Endothelial cell of umbilical vein (primary cell): Measurements from ENCODE around the gene HOXD12. TPM values are rescaled to one million over a fixed set of nuclear protein-coding genes. Genes with fewer than 3 reads are reported as not detected.

Source experiments
- BruUV-seq: library from RNA; stranded (reverse); fragments of 400-500 nt; replicated peaks from 2 replicates; lab custom pipeline; 2021; lab: Mats Ljungman, UMichigan
- CTCF ChIA-PET: fragments of 300-600, 350-600 bp; sonication (Branson Sonifier 250); formaldehyde crosslinking; loops from one replicate; lab custom pipeline; 2021; ENCODE audit warnings: antibody characterized with exemption, inconsistent platforms; lab: Charles Lee
- POLR2A ChIA-PET: fragments of 300-600, 350-600 bp; sonication (Branson Sonifier 250); formaldehyde crosslinking; loops from one replicate; lab custom pipeline; 2021; ENCODE audit warnings: antibody characterized with exemption, inconsistent platforms; lab: Charles Lee
- DNase-seq: peaks from one replicate; pipeline ENCODE4 v3.0.0-alpha.2; 2011; ENCODE audit warnings: low read depth, low spot score
- FAIRE-seq: peaks from 2 replicates; lab custom pipeline; 2011; peaks lifted over from hg19 to GRCh38; lab: Jason Lieb, UNC
- H2AFZ ChIP-seq: 2 replicates; pipeline ENCODE4 v1.6.0; 2012; ENCODE audit warnings: low read depth, low read length, control low read depth, inconsistent platforms
- H3K27ac ChIP-seq: 2 replicates; pipeline ENCODE4 v1.5.1; 2011; ENCODE audit warnings: low read depth, mild to moderate bottlenecking, control low read depth, low read length, moderate library complexity; ENCODE audit not compliant: insufficient read depth
- H3K27me3 ChIP-seq, 2 experiments: 2 replicates each; pipeline versions ENCODE4 v1.6.0 to v1.6.1; 2011; ENCODE audit warnings: low read length in 2 of 2, mixed read lengths in 1 of 2; ENCODE audit not compliant: control insufficient read depth in 2 of 2, insufficient read depth in 2 of 2
- H3K36me3 ChIP-seq, 2 experiments: 2 replicates in 1 of 2; 3 replicates in 1 of 2; pipeline ENCODE4 v1.5.1; 2011; ENCODE audit warnings: low read length in 2 of 2, mild to moderate bottlenecking in 1 of 2, moderate library complexity in 1 of 2; ENCODE audit not compliant: control insufficient read depth in 2 of 2, insufficient read depth in 2 of 2; ENCODE audit errors: extremely low read depth in 1 of 2
- H3K4me1 ChIP-seq: 3 replicates; pipeline ENCODE4 v1.5.1; 2011; ENCODE audit warnings: mild to moderate bottlenecking, low read length; ENCODE audit not compliant: control insufficient read depth, insufficient read depth; ENCODE audit errors: extremely low read depth
- H3K4me2 ChIP-seq: 2 replicates; pipeline ENCODE4 v1.6.1; 2011; ENCODE audit warnings: low read length, control low read depth, mixed read lengths; ENCODE audit not compliant: insufficient read depth
- H3K4me3 ChIP-seq, 3 experiments: fragments of 200-600 bp in 1 of 3; sonication (generic), shearing (Covaris generic) in 1 of 3; replicated peaks in 1 of 3; 2 replicates each; pipeline ENCODE4 v1.5.1; 2011 to 2016; ENCODE audit warnings: control low read depth in 3 of 3, low read length in 3 of 3, mild to moderate bottlenecking in 2 of 3, inconsistent platforms in 1 of 3, low read depth in 1 of 3, moderate library complexity in 1 of 3; ENCODE audit not compliant: insufficient read depth in 1 of 3
- H3K79me2 ChIP-seq: 2 replicates; pipeline ENCODE4 v1.6.0; 2012; ENCODE audit warnings: low read length, inconsistent platforms; ENCODE audit not compliant: control insufficient read depth, insufficient read depth
- H3K9ac ChIP-seq: replicated peaks from 2 replicates; pipeline ENCODE3; 2011; ENCODE audit warnings: low read length, control low read depth; ENCODE audit not compliant: insufficient read depth; ENCODE audit errors: extremely low read depth
- H3K9me1 ChIP-seq: replicated peaks from 3 replicates; pipeline ENCODE4 v1.6.0; 2011; ENCODE audit warnings: mild to moderate bottlenecking, low read length; ENCODE audit not compliant: control insufficient read depth, insufficient read depth; ENCODE audit errors: extremely low read depth
- H3K9me3 ChIP-seq: replicated peaks from 2 replicates; pipeline ENCODE4 v1.5.1; 2012; ENCODE audit warnings: low read length, inconsistent platforms; ENCODE audit not compliant: control insufficient read depth, insufficient read depth
- H4K20me1 ChIP-seq: replicated peaks from 2 replicates; pipeline ENCODE3; 2011; ENCODE audit warnings: mild to moderate bottlenecking, low read length; ENCODE audit not compliant: control insufficient read depth, insufficient read depth; ENCODE audit errors: extremely low read depth
- FOS ChIP-seq: IDR thresholded peaks from 2 replicates; pipeline ENCODE4 v1.6.1; 2011; ENCODE audit warnings: mild to moderate bottlenecking, low read length, moderate library complexity, borderline replicate concordance; ENCODE audit not compliant: insufficient read depth
- GATA2 ChIP-seq: IDR thresholded peaks from 2 replicates; pipeline ENCODE4 v1.7.0; 2011; ENCODE audit warnings: low read depth, mild to moderate bottlenecking, moderate library complexity, mixed read lengths, low read length; ENCODE audit not compliant: insufficient read length, insufficient read depth
- JUN ChIP-seq: IDR thresholded peaks from 2 replicates; pipeline ENCODE4 v1.6.1; 2011; ENCODE audit warnings: borderline replicate concordance, low read depth; ENCODE audit not compliant: insufficient read length, insufficient read depth
- POLR2A ChIP-seq: IDR thresholded peaks from 2 replicates; pipeline ENCODE4 v1.6.1; 2012; ENCODE audit warnings: low read depth, mild to moderate bottlenecking, control low read depth, low read length
- POLR2AphosphoS5 ChIP-seq: IDR thresholded peaks from 2 replicates; pipeline ENCODE4 v1.6.1; 2012; ENCODE audit warnings: low read depth, mild to moderate bottlenecking, control low read depth, low read length, moderate library complexity; ENCODE audit not compliant: insufficient read depth
- dilution Hi-C: fragments of 300-500 bp; cut with MboI; formaldehyde crosslinking; loops from one replicate; pipeline ENCODE4 v1.15.0; 2019; ENCODE audit warnings: low sequenced_read_pairs; ENCODE audit not compliant: extremely low pct_ligation_motif_present
- intact Hi-C: fragments of 100-400 bp; cut with micrococcal nuclease; formaldehyde crosslinking; loops from one replicate; pipeline ENCODE4 v1.10.0; 2022
- polyA plus RNA-seq, 4 experiments: library from polyadenylated mRNA; depleted of rRNA in 3 of 4; stranded (reverse) in 3 of 4; unstranded in 1 of 4; fragments of >200 nt; gene quantifications; 2 replicates each; pipeline versions ENCODE4 v1.2.1 to v1.2.3, GENCODE V29; 2011 to 2012; ENCODE audit warnings: missing spikeins in 1 of 4
- total RNA-seq: library from RNA; stranded (reverse); gene quantifications from 2 replicates; pipeline ENCODE4 v1.2.3, GENCODE V29; 2021
- TF ChIP-seq, protein P1 (sequence below): IDR thresholded peaks from 2 replicates; pipeline ENCODE4 v1.6.1; 2011; ENCODE audit not compliant: insufficient read depth, insufficient read length
- TF ChIP-seq, protein P2 (sequence below), 2 donors: IDR thresholded peaks; 1 replicate in 1 of 2; 2 replicates in 1 of 2; pipeline ENCODE4 v1.5.1; 2011; ENCODE audit warnings: low read length in 2 of 2, mild to moderate bottlenecking in 2 of 2, moderate library complexity in 2 of 2, control low read depth in 1 of 2, inconsistent platforms in 1 of 2, low read depth in 1 of 2; ENCODE audit not compliant: insufficient read depth in 1 of 2; ENCODE audit errors: extremely low read depth in 1 of 2

HOXD12 gene
- total and polyA plus RNA-seq, 2 donors (not counting 3 experiments of a cell fraction or from before 2014, with no cell fraction given), result not detected

DNA sequence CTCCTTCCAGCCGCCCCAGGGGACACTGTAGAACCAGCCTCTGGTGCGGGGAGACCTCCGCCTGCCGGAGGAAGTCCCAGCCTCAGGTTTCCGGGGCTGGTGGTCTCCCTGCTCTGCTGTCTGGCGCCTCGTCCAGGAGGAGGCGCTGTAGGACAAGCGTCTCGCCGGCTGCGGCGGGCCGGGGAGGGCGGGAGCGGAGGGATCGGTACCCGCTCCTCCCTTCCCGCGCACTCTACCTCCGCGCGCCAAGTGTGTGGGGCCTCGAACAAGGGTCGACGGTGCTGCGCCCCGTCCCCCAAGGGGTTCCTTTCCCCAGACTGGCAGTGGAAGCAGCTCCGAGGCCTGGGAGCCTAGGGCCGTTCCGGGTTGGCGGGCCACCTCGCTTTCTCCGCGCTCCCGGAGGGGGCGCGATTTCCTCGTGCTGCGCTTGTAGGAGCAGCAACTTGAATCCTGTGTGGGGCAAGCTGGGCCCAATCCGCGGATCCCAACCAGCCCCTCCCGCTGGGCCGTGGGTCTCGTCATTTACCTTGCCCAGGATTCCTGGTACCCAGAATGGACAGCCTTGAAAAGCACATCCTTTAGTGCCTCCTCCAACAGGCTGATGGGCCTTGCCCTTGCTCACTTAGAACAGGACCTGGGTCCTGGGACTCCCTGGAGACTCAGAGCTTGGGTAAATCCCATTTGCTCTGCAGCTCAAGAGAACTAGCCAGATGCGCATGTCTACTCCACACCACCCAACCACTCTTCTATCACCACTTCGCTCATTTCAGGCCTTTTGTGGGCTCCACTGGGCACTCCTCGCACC is 41.1 kb downstream of the HOXD12 start:
- intact Hi-C loops (loop anchor here (1.0 to 2.0 kb wide), 9 partner anchors 38 to 512 kb away; partner anchors contain the start of genes HOXD1 and MTX2), dilution Hi-C loops (loop anchor here (25.0 kb wide), 1 partner anchor 497 kb away; no protein-coding TSS in a partner anchor)
- H3K36me3 ChIP-seq, result no peaks in the 10 kb centered on the region
- ChIA-PET POLR2A (interaction anchor here (0.9 to 2.5 kb wide), 3 partner anchors 47 to 413 kb away, joined by 3 to 13 read pairs (median 3); no protein-coding TSS in a partner anchor), CTCF (interaction anchor here (0.6 to 9.3 kb wide), 54 partner anchors 10 to 1173 kb away, joined by 3 to 338 read pairs (median 4); partner anchors contain the start of genes HOXD1, HOXD8 and MTX2)
- no TSS peak for BruUV-seq
- H3K79me2 ChIP-seq, result peaks cover 76% of the 10 kb centered on the region
- FAIRE-seq (peak; percentile 52), DNase-seq (peak; percentile 82)
- no peaks in the 10 kb centered on the region for H3K27me3 ChIP-seq
- H3K9me3 ChIP-seq, result no peaks in the 10 kb centered on the region
- H3K9ac ChIP-seq, result peak overlapping the region; percentile 33
- H3K27ac ChIP-seq, result peak overlapping the region; percentile 56
- TF ChIP-seq FOS (no peak), JUN (no peak), POLR2AphosphoS5 (peak; percentile 75), GATA2 (no peak), POLR2A (peak; percentile 58)
- TF ChIP-seq, protein P1, sequence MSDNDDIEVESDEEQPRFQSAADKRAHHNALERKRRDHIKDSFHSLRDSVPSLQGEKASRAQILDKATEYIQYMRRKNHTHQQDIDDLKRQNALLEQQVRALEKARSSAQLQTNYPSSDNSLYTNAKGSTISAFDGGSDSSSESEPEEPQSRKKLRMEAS, result peak; percentile 23
- TF ChIP-seq, protein P2, sequence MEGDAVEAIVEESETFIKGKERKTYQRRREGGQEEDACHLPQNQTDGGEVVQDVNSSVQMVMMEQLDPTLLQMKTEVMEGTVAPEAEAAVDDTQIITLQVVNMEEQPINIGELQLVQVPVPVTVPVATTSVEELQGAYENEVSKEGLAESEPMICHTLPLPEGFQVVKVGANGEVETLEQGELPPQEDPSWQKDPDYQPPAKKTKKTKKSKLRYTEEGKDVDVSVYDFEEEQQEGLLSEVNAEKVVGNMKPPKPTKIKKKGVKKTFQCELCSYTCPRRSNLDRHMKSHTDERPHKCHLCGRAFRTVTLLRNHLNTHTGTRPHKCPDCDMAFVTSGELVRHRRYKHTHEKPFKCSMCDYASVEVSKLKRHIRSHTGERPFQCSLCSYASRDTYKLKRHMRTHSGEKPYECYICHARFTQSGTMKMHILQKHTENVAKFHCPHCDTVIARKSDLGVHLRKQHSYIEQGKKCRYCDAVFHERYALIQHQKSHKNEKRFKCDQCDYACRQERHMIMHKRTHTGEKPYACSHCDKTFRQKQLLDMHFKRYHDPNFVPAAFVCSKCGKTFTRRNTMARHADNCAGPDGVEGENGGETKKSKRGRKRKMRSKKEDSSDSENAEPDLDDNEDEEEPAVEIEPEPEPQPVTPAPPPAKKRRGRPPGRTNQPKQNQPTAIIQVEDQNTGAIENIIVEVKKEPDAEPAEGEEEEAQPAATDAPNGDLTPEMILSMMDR (IDR thresholded peaks at IDR 0.05; ENCODE audit: extremely low read depth in 1 of 2, insufficient read depth in 1 of 2, low read depth in 1 of 2, low read length in 2 of 2), result peak; percentile 80 to 83
- peaks cover 30% of the 10 kb centered on the region for H3K4me1 ChIP-seq
- H3K4me2 ChIP-seq, result peak overlapping the region; percentile 23
- H3K9me1 ChIP-seq, result no peaks in the 10 kb centered on the region
- peak overlapping the region; percentile 68 for H2AFZ ChIP-seq
- H3K4me3 ChIP-seq, result peak overlapping the region; percentile 16 to 51 (median 39)
- no peaks in the 10 kb centered on the region for H4K20me1 ChIP-seq
